IgD-negative memory B cell (primary cell): ENCODE results near the gene KRTAP12-1. TPM values are rescaled to one million over a fixed set of nuclear protein-coding genes. Genes with fewer than 3 reads are reported as not detected.
"Not testable (repeated sequence)": the region's sequence is repeated elsewhere in the genome, so short reads cannot be mapped to it uniquely, and the experiment has no call there.

Experiments used
- H3K27ac Mint-ChIP-seq, 3 donors: one replicate each; pipeline ENCODE4 v1.8.0; 2020 to 2022; ENCODE audit warnings: mild to moderate bottlenecking in 3 of 3, mixed read lengths in 3 of 3, moderate library complexity in 1 of 3
- H3K27me3 Mint-ChIP-seq: one replicate; pipeline ENCODE4 v1.8.0; 2021; ENCODE audit warnings: mixed read lengths
- H3K36me3 Mint-ChIP-seq: one replicate; pipeline ENCODE4 v1.8.0; 2020; ENCODE audit warnings: mild to moderate bottlenecking, mixed read lengths
- H3K4me1 Mint-ChIP-seq, 3 donors: one replicate each; pipeline ENCODE4 v1.8.0; 2020 to 2022; ENCODE audit warnings: mixed read lengths in 3 of 3, mild to moderate bottlenecking in 1 of 3
- H3K4me3 Mint-ChIP-seq, 4 donors: one replicate each; pipeline ENCODE4 v1.8.0; 2020 to 2022; ENCODE audit warnings: mild to moderate bottlenecking in 4 of 4, mixed read lengths in 4 of 4, moderate library complexity in 3 of 4
- H3K9me3 Mint-ChIP-seq, 3 donors: one replicate each; pipeline ENCODE4 v1.8.0; 2020 to 2021; ENCODE audit warnings: mixed read lengths in 3 of 3, mild to moderate bottlenecking in 1 of 3
- polyA plus RNA-seq: library from polyadenylated mRNA; unstranded; fragments of 300-500 nt; fragmentation: Illumina TruSeq; gene quantifications from one replicate; pipeline ENCODE4 v1.2.3, GENCODE V29; 2021

The KRTAP12-1 gene
- polyA plus RNA-seq, 1 donor from 2014 or later, result not detected

DNA sequence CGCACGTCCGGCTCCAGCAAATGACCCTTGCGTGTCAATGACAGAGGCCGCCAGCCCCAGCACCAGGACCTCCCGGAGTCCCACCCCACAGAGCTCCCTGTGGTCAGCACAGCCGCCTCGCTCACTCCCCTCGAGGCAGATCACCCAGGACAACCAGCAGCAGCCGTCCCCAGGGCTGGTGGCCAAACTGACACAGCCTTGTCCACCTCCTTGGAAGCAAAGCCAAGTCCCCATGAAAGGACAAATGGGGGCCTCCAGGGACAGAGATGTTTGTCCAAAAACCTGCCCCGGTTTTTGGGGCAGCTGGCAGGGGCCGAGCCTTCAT, 42.7 kb downstream of the KRTAP12-1 start:
- no peak overlapping the region for H3K4me3 Mint-ChIP-seq
- H3K27me3 Mint-ChIP-seq, result peaks cover 14% of the 10 kb centered on the region
- peaks cover 1% of the 10 kb centered on the region for H3K36me3 Mint-ChIP-seq
- H3K4me1 Mint-ChIP-seq, result peaks cover 0 to 1% (median 0%) of the 10 kb centered on the region in 3 donors
- H3K27ac Mint-ChIP-seq, result no peak overlapping the region
- peaks cover 6 to 27% (median 12%) of the 10 kb centered on the region in 3 donors for H3K9me3 Mint-ChIP-seq

GRCh38 chr21:44638506-44639330, 43.2 kb downstream of the KRTAP12-1 start:
- not testable (repeated sequence) for H3K4me3 Mint-ChIP-seq, H3K4me1 Mint-ChIP-seq, H3K27ac Mint-ChIP-seq, H3K36me3 Mint-ChIP-seq
- Mint-ChIP-seq H3K9me3 (peaks cover 5 to 21% (median 12%) of the 10 kb centered on the region in 3 donors), H3K27me3 (peaks cover 14% of the 10 kb centered on the region)

GRCh38 chr21:44637851-44638348, 44.1 kb downstream of the KRTAP12-1 start:
- Mint-ChIP-seq H3K9me3 (peaks cover 2 to 18% (median 11%) of the 10 kb centered on the region in 3 donors), H3K27me3 (peaks cover 14% of the 10 kb centered on the region)
- not testable (repeated sequence) for H3K36me3 Mint-ChIP-seq, H3K4me3 Mint-ChIP-seq, H3K27ac Mint-ChIP-seq, H3K4me1 Mint-ChIP-seq

- no peak within 1 kb of the TSS for H3K4me3 Mint-ChIP-seq
- peaks cover 14% of the 10 kb centered on the region for H3K27me3 Mint-ChIP-seq
- H3K27ac Mint-ChIP-seq, result no peak within 1 kb of the TSS
- peaks cover 0 to 1% (median 0%) of the 10 kb centered on the region in 3 donors for H3K4me1 Mint-ChIP-seq
- H3K9me3 Mint-ChIP-seq, result peaks cover 3 to 17% (median 11%) of the 10 kb centered on the region in 3 donors
- peaks cover 3% of the 10 kb centered on the region for H3K36me3 Mint-ChIP-seq
Observed at GRCh38 chr21:44637018-44637850, 44.7 kb downstream of the KRTAP12-1 start, which contains the start of gene KRTAP10-10. Gene KRTAP10-10, plus strand, starts transcription at chr21:44637356. Its CDS starts 62 bp downstream, at chr21:44637418.

GRCh38 chr21:44636209-44637017, 45.5 kb downstream of the KRTAP12-1 start:
- H3K9me3 Mint-ChIP-seq, result peaks cover 10 to 22% (median 13%) of the 10 kb centered on the region in 3 donors

DNA sequence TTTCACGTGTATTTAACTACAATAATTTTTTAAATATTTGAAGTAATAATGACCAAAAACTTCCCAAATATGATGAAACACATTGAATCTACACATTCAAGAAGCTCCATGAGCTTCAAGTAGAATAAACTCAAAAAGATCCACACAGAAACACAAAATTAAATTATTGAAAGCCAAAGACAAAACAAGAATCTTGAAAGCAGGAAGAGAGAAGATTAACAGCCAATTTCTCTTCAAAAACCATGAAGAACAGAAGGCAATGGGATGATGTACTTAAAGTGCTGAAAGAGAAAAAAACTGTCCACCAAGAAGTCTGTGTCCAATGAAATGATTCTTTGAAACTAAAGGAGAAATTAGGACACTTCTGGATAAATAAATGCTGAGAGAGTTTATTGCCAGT, 49.9 kb downstream of the KRTAP12-1 start:
- peaks cover 0 to 4% (median 2%) of the 10 kb centered on the region in 3 donors for H3K4me1 Mint-ChIP-seq
- H3K9me3 Mint-ChIP-seq, result peaks cover 8 to 28% (median 18%) of the 10 kb centered on the region in 3 donors
- no peak overlapping the region for H3K27ac Mint-ChIP-seq
- peaks cover 7% of the 10 kb centered on the region for H3K36me3 Mint-ChIP-seq
- peaks cover 4% of the 10 kb centered on the region for H3K27me3 Mint-ChIP-seq
- H3K4me3 Mint-ChIP-seq, result no peak overlapping the region

More at GRCh38 chr21:44636209-44637017, 45.5 kb downstream of the KRTAP12-1 start:
- no peak overlapping the region for H3K4me3 Mint-ChIP-seq
- peaks cover 0 to 1% (median 0%) of the 10 kb centered on the region in 3 donors for H3K4me1 Mint-ChIP-seq
- H3K27me3 Mint-ChIP-seq, result peaks cover 14% of the 10 kb centered on the region
- no peak overlapping the region for H3K27ac Mint-ChIP-seq
- H3K36me3 Mint-ChIP-seq, result peaks cover 3% of the 10 kb centered on the region

Other genes starting within 250 kb of the KRTAP12-1 start
- gene LRRC3, start 226.7 kb downstream of the KRTAP12-1 start, polyA plus RNA-seq, result 0.14 TPM
- not detected for gene KRTAP10-1, start 142.0 kb downstream of the KRTAP12-1 start, polyA plus RNA-seq
- gene KRTAP10-2, start 130.7 kb downstream of the KRTAP12-1 start, polyA plus RNA-seq, result not detected
- not detected for gene KRTAP10-3, start 123.4 kb downstream of the KRTAP12-1 start, polyA plus RNA-seq
- gene KRTAP10-4, start 108.4 kb downstream of the KRTAP12-1 start, polyA plus RNA-seq, result not detected
- gene KRTAP10-5, start 101.6 kb downstream of the KRTAP12-1 start, polyA plus RNA-seq, result not detected
- gene KRTAP10-6, start 89.7 kb downstream of the KRTAP12-1 start, polyA plus RNA-seq, result not detected
- not detected for gene KRTAP10-7, start 81.6 kb downstream of the KRTAP12-1 start, polyA plus RNA-seq
- not detected for gene KRTAP10-8, start 70.1 kb downstream of the KRTAP12-1 start, polyA plus RNA-seq
- gene KRTAP10-9, start 55.1 kb downstream of the KRTAP12-1 start, polyA plus RNA-seq, result not detected
- not detected for gene KRTAP10-10, start 44.8 kb downstream of the KRTAP12-1 start, polyA plus RNA-seq
- gene KRTAP10-11, start 35.7 kb downstream of the KRTAP12-1 start, polyA plus RNA-seq, result not detected
- not detected for gene KRTAP12-4, start 27.5 kb downstream of the KRTAP12-1 start, polyA plus RNA-seq
- gene KRTAP12-3, start 24.2 kb downstream of the KRTAP12-1 start, polyA plus RNA-seq, result not detected
- gene KRTAP12-2, start 15.2 kb downstream of the KRTAP12-1 start, polyA plus RNA-seq, result not detected
- not detected for gene KRTAP10-12, start 15.0 kb upstream of the KRTAP12-1 start, polyA plus RNA-seq
- gene TSPEAR, start 29.4 kb upstream of the KRTAP12-1 start, polyA plus RNA-seq, result not detected
- 55.7 TPM for gene UBE2G2, start 119.7 kb upstream of the KRTAP12-1 start, polyA plus RNA-seq
- gene SUMO3, start 135.9 kb upstream of the KRTAP12-1 start, polyA plus RNA-seq, result 92.3 TPM
- 44.7 TPM for gene PTTG1IP, start 191.5 kb upstream of the KRTAP12-1 start, polyA plus RNA-seq
- 294 TPM for gene ITGB2, start 238.7 kb upstream of the KRTAP12-1 start, polyA plus RNA-seq